Body of pancreas (tissue), 4 donors: ENCODE data around the gene IL12A.

Source experiments
- POLR2A ChIP-seq, 3 donors: fragments of 450-650 bp; IDR thresholded peaks; one replicate each; pipeline ENCODE4 v1.6.1; 2016; ENCODE audit warnings: antibody characterized with exemption in 3 of 3, mild to moderate bottlenecking in 2 of 3
- TF ChIP-seq, protein P1 (sequence below), 7 experiments: fragments of 450-650 bp in 4 of 7; fragments of 200-600 bp in 3 of 7; sonication (generic) in 3 of 7; IDR thresholded peaks; one replicate each; pipeline ENCODE4 v1.5.1; 2016 to 2019; ENCODE audit warnings: antibody characterized with exemption in 7 of 7

DNA sequence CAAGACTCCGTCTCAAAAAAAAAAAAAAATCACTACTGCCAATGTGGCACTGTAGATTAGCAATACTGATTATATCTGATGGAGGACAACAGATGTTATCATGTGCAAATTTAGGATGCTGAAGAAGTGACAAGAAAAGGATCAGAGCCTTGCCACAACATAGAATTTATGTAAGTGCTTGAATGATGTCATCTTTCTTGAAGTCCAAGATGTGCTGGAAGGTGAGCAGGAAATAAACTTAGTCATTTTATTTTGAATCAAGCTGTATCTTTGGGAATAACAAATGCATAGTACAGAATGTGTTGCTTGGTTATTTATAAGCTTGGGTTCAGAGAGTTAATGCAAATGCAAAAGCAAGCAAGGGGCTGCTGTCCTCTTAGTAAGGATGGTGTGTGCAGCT is 47.1 kb downstream of the IL12A start:
- TF ChIP-seq, protein P1, sequence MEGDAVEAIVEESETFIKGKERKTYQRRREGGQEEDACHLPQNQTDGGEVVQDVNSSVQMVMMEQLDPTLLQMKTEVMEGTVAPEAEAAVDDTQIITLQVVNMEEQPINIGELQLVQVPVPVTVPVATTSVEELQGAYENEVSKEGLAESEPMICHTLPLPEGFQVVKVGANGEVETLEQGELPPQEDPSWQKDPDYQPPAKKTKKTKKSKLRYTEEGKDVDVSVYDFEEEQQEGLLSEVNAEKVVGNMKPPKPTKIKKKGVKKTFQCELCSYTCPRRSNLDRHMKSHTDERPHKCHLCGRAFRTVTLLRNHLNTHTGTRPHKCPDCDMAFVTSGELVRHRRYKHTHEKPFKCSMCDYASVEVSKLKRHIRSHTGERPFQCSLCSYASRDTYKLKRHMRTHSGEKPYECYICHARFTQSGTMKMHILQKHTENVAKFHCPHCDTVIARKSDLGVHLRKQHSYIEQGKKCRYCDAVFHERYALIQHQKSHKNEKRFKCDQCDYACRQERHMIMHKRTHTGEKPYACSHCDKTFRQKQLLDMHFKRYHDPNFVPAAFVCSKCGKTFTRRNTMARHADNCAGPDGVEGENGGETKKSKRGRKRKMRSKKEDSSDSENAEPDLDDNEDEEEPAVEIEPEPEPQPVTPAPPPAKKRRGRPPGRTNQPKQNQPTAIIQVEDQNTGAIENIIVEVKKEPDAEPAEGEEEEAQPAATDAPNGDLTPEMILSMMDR (IDR thresholded peaks at IDR 0.05) = no peak
- no peak for TF ChIP-seq POLR2A (IDR thresholded peaks at IDR 0.05)
